Cerebellar nuclear complex (tissue), 1 donor: ENCODE data around the gene ZNF518B.
"Not testable (repeated sequence)": the region's sequence is repeated elsewhere in the genome, so short reads cannot be mapped to it uniquely, and the experiment has no call there.

Experiments used
- DNase-seq, 2 experiments: peaks; one replicate each; lab custom pipeline; 2025; lab: John Stamatoyannopoulos, UW

Gene ZNF518B

DNA sequence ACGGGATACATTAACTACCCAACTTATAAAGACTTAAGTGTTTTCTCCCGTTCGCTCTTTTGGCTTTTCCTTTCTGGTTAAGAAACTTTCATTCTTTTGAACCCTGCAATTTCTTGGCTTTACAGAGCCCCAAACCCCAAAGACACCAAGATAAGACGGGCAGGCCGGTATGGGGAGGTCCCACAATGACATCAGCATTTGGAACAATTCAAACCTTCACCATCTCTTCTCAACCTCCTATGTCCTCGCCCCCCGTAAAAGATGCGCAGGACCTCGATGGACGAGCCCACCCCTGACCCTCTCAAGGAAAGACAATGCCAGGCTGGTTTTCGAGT lies 999 bp downstream of the ZNF518B start:
- no peak for DNase-seq

DNA sequence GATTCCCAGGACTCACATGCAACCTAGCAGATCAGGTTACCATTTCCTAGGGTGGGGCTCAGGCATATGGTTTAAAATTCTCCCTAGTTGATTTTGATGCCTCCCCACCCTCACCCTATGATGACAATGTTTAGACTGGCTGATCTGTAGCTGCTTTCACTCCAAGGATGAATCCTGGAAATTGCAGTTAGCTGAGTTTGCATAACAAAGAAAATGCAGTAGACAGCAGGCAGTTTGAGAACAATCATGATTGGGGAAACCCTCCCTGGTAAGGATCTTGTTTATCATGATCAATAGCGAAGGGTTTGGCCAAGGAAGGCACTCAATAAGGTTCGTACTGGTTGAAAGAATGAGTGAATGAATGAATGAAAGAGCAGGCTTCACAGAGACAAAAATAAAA lies 2.1 kb downstream of the ZNF518B start:
- DNase-seq, result no peak

- DNase-seq, result no peak
Observed at GRCh38 chr4:10454726-10455125, 2.5 kb downstream of the ZNF518B start.

GRCh38 chr4:10454121-10454520 lies 3.1 kb downstream of the ZNF518B start:
- DNase-seq, result no peak

GRCh38 chr4:10448991-10449390 lies 8.2 kb downstream of the ZNF518B start:
- DNase-seq, result no peak

DNA sequence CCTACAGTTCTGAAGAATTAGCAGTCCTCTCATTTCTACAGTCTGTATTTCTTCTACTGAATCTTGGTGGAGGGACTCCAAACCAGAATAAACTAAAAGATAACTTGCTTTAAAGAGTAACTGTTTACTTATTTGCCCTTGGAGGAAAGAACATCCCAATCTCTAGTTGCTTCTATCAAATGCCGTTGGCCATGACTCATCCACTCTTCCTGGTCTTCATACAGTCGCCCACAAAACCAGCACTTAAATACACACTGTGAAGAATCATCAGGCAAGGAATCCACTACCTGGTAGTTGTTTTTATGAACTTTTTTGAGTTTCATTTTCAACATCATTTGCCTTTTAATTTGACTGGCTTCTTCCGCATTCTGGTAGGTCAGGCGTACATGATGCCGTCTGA lies 14.2 kb downstream of the ZNF518B start:
- DNase-seq, result no peak

- DNase-seq, result no peak
Observed at GRCh38 chr4:10441512-10441911, 15.7 kb downstream of the ZNF518B start.

DNA sequence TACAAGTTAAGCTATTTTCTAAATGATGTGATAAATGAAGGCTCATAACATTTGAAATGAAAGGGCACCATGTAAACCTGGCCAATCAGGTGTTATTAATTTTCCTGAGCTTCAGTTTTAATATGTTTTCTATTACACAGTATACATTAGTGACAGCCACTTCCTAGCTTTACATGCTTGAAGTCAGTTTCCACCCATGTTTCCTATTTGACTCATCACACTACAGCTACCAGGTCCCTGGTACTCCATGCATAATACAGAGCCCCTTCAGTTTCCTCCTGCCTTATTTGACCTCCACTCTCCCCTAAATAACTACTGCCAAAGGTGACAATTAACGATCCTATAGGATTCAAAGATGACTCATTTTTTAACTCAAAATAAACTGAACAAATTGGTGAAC lies 18.3 kb downstream of the ZNF518B start:
- DNase-seq, result no peak

DNA sequence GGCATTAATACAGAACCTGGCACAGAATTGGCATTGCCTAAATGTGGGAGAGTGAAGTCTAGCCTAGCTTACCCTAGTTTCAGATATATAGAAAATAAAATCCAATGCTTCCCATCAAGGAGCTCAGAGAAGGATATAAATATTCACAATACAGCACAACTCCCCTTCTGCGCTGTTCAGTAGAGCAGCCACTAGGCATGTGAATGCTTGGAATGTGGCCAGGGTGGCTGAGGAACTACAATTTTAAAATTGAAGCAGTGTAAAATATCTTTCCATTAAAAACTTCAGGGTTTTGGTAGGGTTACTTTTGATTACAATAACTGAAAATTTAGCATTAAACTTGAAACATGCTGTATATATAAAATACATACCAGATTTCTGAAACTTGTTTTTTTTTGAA lies 19.5 kb downstream of the ZNF518B start:
- DNase-seq, result no peak

DNA sequence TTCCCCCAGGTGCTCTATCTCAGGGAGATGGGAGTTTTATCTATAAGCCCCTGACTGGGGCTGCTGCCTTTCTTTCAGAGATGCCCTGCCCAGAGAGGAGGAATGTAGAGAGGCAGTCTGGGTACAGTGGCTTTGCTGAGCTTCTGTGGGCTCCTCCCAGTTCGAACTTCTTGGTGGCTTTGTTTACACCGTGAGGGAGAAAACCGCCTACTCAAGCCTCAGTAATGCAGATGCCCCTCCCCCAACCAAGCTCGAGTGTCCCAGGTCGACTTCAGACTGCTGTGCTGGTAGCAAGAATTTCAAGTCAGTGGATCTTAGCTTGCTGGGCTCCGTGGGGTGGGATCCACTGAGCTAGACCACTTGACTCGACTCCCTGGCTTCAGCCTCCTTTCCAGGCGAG lies 29.5 kb downstream of the ZNF518B start:
- DNase-seq, result not testable (repeated sequence)

DNA sequence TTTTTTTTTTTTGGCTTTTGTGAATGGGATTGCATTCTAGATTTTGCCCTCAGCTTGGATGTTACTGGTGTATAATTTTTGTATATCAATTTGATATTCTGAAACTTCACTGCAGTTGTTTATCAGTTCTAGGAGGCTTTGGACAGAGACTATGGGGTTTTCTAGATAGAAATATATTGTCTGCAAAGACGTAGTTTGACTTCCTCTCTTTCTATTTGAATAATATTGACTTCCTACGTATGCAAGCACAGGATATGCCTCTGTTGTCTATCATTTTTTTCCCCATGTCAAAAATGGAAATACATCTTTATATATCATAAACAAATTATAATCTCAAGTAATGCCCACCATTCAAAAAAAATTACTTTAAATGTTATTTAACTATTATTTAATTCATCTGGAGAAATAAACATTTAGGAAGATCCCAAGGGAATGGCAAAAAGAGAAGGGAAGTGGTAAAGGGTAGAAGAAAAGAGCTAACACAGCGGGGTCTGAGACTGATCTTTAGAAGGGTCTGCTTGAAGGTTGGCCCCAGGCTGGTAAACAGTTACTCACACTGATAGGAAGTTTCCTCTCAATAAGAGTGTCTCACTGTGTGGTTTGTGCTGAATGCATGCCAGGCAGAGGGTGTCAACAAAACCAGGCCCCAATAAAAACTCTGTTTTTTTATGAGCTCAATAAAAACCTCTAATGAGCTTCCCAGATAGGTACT lies 35.7 kb downstream of the ZNF518B start:
- DNase-seq, result no peak

- no peak for DNase-seq
Observed at GRCh38 chr4:10417740-10418139, 39.5 kb downstream of the ZNF518B start.

GRCh38 chr4:10416441-10416840 lies 40.8 kb downstream of the ZNF518B start:
- no peak for DNase-seq

- no peak for DNase-seq
Observed at GRCh38 chr4:10413177-10413576, 44.0 kb downstream of the ZNF518B start.

GRCh38 chr4:10405672-10406071 lies 51.6 kb downstream of the ZNF518B start:
- DNase-seq, result no peak

DNA sequence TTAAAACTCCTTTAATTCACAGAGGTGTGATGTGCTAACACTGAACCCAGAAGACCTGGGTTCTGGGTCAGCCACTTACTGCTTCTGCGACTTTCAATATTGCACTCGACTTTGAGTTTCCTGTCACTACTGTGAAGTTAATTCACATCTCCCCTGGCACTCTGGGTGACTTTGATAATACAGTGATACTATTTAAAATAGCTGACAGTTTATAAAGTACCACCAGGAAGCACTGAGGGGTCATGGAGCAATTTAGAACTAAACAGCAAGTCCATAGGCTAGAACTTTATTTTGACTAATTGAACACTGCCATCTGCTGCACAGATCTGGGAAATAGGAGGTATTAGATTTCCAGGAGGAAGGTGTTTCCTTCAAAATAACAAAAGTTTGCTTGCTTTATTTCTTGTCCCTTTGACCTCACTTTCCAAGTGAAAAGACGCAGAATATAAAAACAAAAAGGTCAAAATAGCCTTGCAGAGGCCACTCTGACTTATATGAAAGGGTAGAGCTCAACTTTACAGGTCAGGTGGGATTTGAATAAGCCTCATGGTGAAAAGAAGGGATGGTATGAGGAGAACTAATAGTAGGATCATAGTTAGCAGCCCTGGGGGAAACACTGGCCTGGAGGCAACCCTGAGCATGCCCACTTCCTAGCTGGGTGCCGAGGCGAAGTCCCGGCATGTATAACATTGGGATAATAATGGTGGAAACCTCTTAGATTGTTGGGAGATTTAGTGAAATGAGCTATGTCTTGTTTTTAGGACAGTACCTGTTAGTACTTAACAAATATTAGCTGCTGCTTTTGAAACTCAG lies 53.4 kb downstream of the ZNF518B start:
- no peak for DNase-seq

- no peak for DNase-seq
Observed at GRCh38 chr4:10395971-10396580, 61.1 kb downstream of the ZNF518B start.
